Panc1 (cell line): ENCODE results near the gene GPC6. TPM values are rescaled to one million over a fixed set of nuclear protein-coding genes. Genes with fewer than 3 reads are reported as not detected.

Experiments used
- ATAC-seq: fragments of 200-7000 bp; cut with Tn5 transposase; 2 replicates; pipeline ENCODE4 v1.9.1; 2020; ENCODE audit warnings: mild to moderate bottlenecking, moderate library complexity
- BruUV-seq: library from RNA; stranded (reverse); fragments of 400-500 nt; replicated peaks from 2 replicates; lab custom pipeline; 2021; lab: Mats Ljungman, UMichigan
- CTCF ChIA-PET: fragments of 300-600 bp; sonication (Branson Sonifier 250); formaldehyde crosslinking; loops from one replicate; lab custom pipeline; 2022; ENCODE audit warnings: antibody characterized with exemption; lab: Charles Lee
- POLR2A ChIA-PET: fragments of 300-600 bp; sonication (Branson Sonifier 250); formaldehyde crosslinking; loops from one replicate; lab custom pipeline; 2022; ENCODE audit warnings: antibody characterized with exemption; lab: Charles Lee
- DNase-seq: peaks from one replicate; pipeline ENCODE4 v3.0.0-alpha.2; 2010; ENCODE audit warnings: low read depth, low spot score
- H3K27ac ChIP-seq: 2 replicates; pipeline ENCODE4 v1.5.1; 2011; ENCODE audit warnings: mild to moderate bottlenecking, low read length, inconsistent platforms
- H3K27me3 ChIP-seq: fragments of 200-500 bp; sonication (Bioruptor generic); 2 replicates; pipeline ENCODE4 v1.6.0; 2014; ENCODE audit warnings: low read length, inconsistent platforms; ENCODE audit not compliant: control insufficient read depth, insufficient read depth
- H3K36me3 ChIP-seq: fragments of 200-500 bp; sonication (Bioruptor generic); 2 replicates; pipeline ENCODE4 v1.5.1; 2014; ENCODE audit warnings: inconsistent platforms, mild to moderate bottlenecking, low read length, moderate library complexity; ENCODE audit not compliant: control insufficient read depth, insufficient read depth
- H3K4me1 ChIP-seq: 2 replicates; pipeline ENCODE4 v1.5.1; 2011; ENCODE audit warnings: inconsistent platforms, mild to moderate bottlenecking, low read length, moderate library complexity; ENCODE audit not compliant: control insufficient read depth, insufficient read depth
- H3K4me3 ChIP-seq, 2 experiments: 2 replicates each; pipeline ENCODE4 v1.5.1; 2011 to 2012; ENCODE audit warnings: low read depth in 2 of 2, low read length in 2 of 2, mild to moderate bottlenecking in 2 of 2, inconsistent platforms in 1 of 2, moderate library complexity in 1 of 2
- H3K9me3 ChIP-seq: fragments of 200-500 bp; sonication (Bioruptor generic); 2 replicates; pipeline ENCODE4 v1.5.1; 2014; ENCODE audit warnings: low read depth, mild to moderate bottlenecking, inconsistent platforms, low read length, moderate library complexity; ENCODE audit not compliant: control insufficient read depth, insufficient read depth
- CTCF ChIP-seq: fragments of 450-650 bp; IDR thresholded peaks from 2 replicates; pipeline ENCODE4 v1.5.1; 2017; ENCODE audit warnings: mild to moderate bottlenecking
- POLR2AphosphoS5 ChIP-seq: IDR thresholded peaks from 2 replicates; pipeline ENCODE4 v1.6.1; 2012; ENCODE audit warnings: mild to moderate bottlenecking, low read depth, low read length, moderate library complexity
- REST ChIP-seq, 2 experiments: IDR thresholded peaks; 2 replicates each; pipeline ENCODE4 v1.6.1; 2011 to 2012; ENCODE audit warnings: low read depth in 2 of 2, control low read depth in 1 of 2, low read length in 1 of 2, mild to moderate bottlenecking in 1 of 2, moderate library complexity in 1 of 2; ENCODE audit not compliant: insufficient read depth in 1 of 2
- SIN3A ChIP-seq: IDR thresholded peaks from 2 replicates; pipeline ENCODE4 v1.6.1; 2012; ENCODE audit warnings: low read depth, mild to moderate bottlenecking, low read length, moderate library complexity, borderline replicate concordance; ENCODE audit not compliant: insufficient read depth
- TCF7L2 ChIP-seq: IDR thresholded peaks from 2 replicates; pipeline ENCODE4 v1.6.1; 2011; ENCODE audit warnings: mild to moderate bottlenecking, low read depth, low read length, inconsistent platforms
- in situ Hi-C: cut with HindIII; loops from 2 replicates; pipeline ENCODE4 v1.10.0; 2016; ENCODE audit warnings: low sequenced_read_pairs, low pct_unique_long_range_greater_than_20kb
- intact Hi-C: fragments of 100-400 bp; cut with micrococcal nuclease; formaldehyde crosslinking; loops from one replicate; pipeline ENCODE4 v1.10.0; 2022; ENCODE audit not compliant: unreplicated experiment
- total RNA-seq: library from RNA; stranded (reverse); gene quantifications from one replicate; pipeline ENCODE4 v1.2.1, GENCODE V29; 2021; ENCODE audit not compliant: unreplicated experiment

GPC6 gene
- total RNA-seq, 1 experiment from 2014 or later = 4.8 TPM

GRCh38 chr13:93292366-93292765 is 65.8 kb downstream of the GPC6 start:
- intact Hi-C loops (no loop called here), in situ Hi-C loops (no loop called here)
- H3K27me3 ChIP-seq = no peaks in the 10 kb centered on the region
- ChIA-PET POLR2A (no interaction called here), CTCF (no interaction called here)
- TF ChIP-seq TCF7L2 (no peak), CTCF (no peak), SIN3A (no peak), POLR2AphosphoS5 (no peak), REST (IDR thresholded peaks at IDR 0.05; ENCODE audit: insufficient read depth in 1 of 2, low read depth in 2 of 2, low read length in 1 of 2) (no peak)
- H3K4me1 ChIP-seq = no peaks in the 10 kb centered on the region
- no peak for DNase-seq
- H3K9me3 ChIP-seq = no peaks in the 10 kb centered on the region
- no peak overlapping the region for H3K27ac ChIP-seq
- no TSS peak for BruUV-seq
- no peak overlapping the region for H3K4me3 ChIP-seq
- H3K36me3 ChIP-seq = no peaks in the 10 kb centered on the region
- no peak for ATAC-seq

- CTCF ChIA-PET = no interaction called here
- no peaks in the 10 kb centered on the region for H3K36me3 ChIP-seq
- intact Hi-C loops (no loop called here), in situ Hi-C loops (no loop called here)
- POLR2A ChIA-PET = no interaction called here
- no peak for ATAC-seq
- DNase-seq = no peak
- BruUV-seq = no TSS peak
- no peaks in the 10 kb centered on the region for H3K27me3 ChIP-seq
- no peaks in the 10 kb centered on the region for H3K9me3 ChIP-seq
- TF ChIP-seq SIN3A (no peak), CTCF (no peak), REST (IDR thresholded peaks at IDR 0.05; ENCODE audit: insufficient read depth in 1 of 2, low read depth in 2 of 2, low read length in 1 of 2) (no peak), TCF7L2 (no peak), POLR2AphosphoS5 (no peak)
- H3K4me1 ChIP-seq = no peaks in the 10 kb centered on the region
- H3K27ac ChIP-seq = no peak overlapping the region
- H3K4me3 ChIP-seq = no peak overlapping the region
Observed at GRCh38 chr13:93293710-93294109, 67.1 kb downstream of the GPC6 start.
